ENCODE measurements around the gene ITGB2.

ITGB2 gene

DNA sequence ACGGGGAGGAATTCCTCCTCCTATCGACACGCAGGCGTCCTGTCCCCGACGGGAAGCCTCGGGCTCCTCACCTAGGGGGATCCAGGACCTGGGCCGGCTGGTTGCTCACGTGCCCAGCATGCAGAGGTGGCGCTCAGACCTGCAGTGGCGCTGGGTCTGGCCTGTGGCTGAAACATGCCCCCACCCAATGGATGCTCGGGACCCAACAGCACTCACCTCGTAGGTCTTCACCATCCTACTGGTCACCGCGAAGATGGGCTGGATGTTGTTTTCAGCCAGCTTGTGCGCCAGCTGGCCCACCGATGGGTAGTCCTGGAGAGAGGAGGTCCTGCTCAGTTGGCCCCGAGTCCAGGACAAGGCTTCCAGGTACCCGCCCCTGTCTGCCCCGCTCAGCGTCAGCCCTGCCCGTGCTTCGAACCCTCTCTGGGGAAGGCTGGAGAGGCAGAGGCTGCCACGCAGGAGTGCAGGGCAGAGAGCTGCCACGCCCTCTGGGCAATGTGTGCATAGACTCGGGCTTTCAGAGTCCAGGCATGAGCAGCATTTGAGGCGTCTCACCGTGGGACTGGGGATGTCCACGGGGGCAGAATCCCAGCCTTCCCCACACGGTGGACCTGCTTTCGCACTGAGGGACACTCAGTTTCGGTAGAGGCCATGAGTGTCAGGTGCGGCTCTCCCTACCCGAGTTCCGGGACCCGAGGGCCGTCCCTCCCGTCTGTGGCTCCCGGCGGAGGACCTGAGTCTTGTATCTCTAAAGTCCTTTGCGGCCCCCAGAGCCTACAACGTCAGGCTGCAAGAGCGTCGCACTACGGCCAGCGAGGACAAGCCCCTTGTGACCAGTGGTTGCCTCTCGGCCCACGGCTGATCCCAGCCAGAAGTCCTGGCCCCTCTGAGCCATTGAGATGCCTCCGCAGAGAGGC is 21.6 kb downstream of the ITGB2 start:
- H3K36me3 ChIP-seq (ENCODE audit: insufficient read depth, low read length) = no peaks in the 10 kb centered on the region

GRCh38 chr21:44898011-44898488 is 22.6 kb downstream of the ITGB2 start:
- Histone ChIP-seq H3K36me3 (ENCODE audit: insufficient read depth, low read length) (no peaks in the 10 kb centered on the region), H3K4me1 (ENCODE audit: insufficient read depth, low read length) (no peaks in the 10 kb centered on the region), H3K9ac (ENCODE audit: low read depth, low read length) (no peak overlapping the region), H3K9me3 (ENCODE audit: control insufficient read depth, insufficient read depth, low read length) (no peaks in the 10 kb centered on the region)

More for the DNA sequence above, 21.6 kb downstream of the ITGB2 start:
- Histone ChIP-seq H3K4me1 (ENCODE audit: insufficient read depth, low read length) (no peaks in the 10 kb centered on the region), H3K9ac (ENCODE audit: low read depth, low read length) (no peak overlapping the region), H3K9me3 (ENCODE audit: control insufficient read depth, insufficient read depth, low read length) (no peaks in the 10 kb centered on the region)

DNA sequence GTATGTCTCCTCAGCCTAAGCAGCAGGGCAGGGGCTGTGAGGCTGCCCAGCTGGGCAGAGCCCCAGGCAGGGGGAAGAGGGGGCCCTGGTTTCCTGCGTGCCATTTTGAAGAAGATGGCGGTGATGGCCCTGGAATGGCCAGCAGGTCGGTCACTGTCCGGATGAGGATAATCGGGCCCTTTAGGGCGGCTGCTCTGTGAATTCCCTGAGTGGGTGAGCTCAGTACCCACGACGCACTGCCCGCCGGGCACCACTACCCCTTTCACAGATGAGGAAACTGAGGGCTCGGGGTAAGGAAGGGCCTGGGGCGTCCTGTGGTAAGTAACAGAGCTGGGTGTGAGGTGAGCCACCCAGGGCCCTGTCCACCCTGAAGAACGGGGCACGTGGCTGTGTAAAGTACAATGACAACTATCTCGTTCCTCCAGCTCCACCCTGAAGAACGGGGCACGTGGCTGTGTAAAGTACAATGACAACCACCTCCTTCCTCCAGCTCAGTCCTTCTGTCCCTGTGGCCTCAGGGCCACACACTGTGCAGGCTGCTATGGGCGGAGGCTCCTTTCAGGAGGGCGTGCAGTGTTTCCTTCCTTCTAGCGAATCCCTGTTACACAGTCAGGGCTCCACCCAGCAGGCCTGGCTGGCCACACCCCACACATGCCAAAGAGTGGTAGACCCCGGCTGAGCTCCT is 23.2 kb downstream of the ITGB2 start:
- Histone ChIP-seq H3K36me3 (ENCODE audit: insufficient read depth, low read length) (no peaks in the 10 kb centered on the region), H3K4me1 (ENCODE audit: insufficient read depth, low read length) (no peaks in the 10 kb centered on the region; the same call in 1 of the 2 replicates), H3K9ac (ENCODE audit: low read depth, low read length) (no peak overlapping the region), H3K9me3 (ENCODE audit: control insufficient read depth, insufficient read depth, low read length) (no peaks in the 10 kb centered on the region)

DNA sequence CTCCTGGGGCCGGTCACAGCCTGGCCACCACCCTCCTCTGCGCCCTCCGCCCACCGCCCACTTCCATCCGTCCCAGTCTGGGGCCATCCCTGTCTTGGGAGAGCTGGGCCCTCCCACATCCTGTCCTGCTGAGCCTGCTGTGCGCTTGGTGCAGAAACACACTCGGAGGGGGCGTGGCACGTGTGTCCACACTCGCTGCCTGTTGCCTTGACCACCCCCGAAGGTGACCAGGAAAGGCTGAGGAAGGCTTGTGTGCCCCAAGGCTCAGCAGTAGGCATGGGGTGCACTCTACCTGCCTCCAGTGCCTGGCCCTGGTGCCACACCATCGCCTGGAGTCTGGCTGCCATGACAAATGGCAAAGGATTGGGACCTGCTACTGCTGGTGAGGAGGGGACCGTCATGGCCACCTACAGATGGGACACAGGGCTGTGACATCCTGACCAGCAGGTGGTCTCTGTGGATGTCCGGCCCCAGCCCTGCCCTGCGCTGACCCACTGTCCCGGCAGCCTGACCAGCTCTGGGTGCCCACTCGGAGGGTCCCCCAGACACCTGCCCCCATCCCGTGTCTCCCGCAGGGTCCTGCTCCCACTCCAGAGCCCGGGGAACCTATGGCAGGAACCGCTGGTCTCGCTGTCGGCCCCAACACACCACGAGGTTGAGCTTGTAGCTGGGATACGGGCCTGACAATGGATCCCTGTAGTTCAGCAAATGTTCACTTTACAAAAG is 24.0 kb downstream of the ITGB2 start:
- no peaks in the 10 kb centered on the region for H3K9me3 ChIP-seq (ENCODE audit: control insufficient read depth, insufficient read depth, low read length)
- no peaks in the 10 kb centered on the region for H3K36me3 ChIP-seq (ENCODE audit: insufficient read depth, low read length)
- H3K9ac ChIP-seq (ENCODE audit: low read depth, low read length) = no peak overlapping the region
- no peaks in the 10 kb centered on the region; the same call in 1 of the 2 replicates for H3K4me1 ChIP-seq (ENCODE audit: insufficient read depth, low read length)

DNA sequence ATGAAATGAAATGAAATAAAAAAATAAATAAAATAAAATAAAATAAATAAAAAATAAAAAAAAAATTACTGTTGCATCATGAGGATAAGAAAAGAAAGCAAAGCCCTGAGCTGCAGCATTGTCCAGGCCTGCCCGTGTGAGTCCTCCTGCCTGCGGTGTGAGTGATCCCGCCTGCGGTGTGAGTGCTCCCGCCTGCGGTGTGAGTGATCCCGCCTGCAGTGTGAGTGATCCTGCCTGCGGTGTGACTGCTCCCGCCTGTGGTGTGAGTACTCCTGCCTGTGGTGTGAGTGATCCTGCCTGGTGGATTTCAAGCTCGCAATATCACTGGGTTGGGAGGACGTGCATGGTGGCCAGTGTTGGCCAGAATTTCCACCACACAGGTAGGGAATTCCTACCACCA is 24.8 kb downstream of the ITGB2 start:
- Histone ChIP-seq H3K9me3 (ENCODE audit: control insufficient read depth, insufficient read depth, low read length) (no peaks in the 10 kb centered on the region), H3K36me3 (ENCODE audit: insufficient read depth, low read length) (no peaks in the 10 kb centered on the region), H3K4me1 (ENCODE audit: insufficient read depth, low read length) (no peaks in the 10 kb centered on the region; the same call in 1 of the 2 replicates)

GRCh38 chr21:44894687-44895302 is 25.9 kb downstream of the ITGB2 start:
- Histone ChIP-seq H3K4me1 (ENCODE audit: insufficient read depth, low read length) (no peaks in the 10 kb centered on the region; the same call in 1 of the 2 replicates), H3K9ac (ENCODE audit: low read depth, low read length) (no peak overlapping the region), H3K36me3 (ENCODE audit: insufficient read depth, low read length) (no peaks in the 10 kb centered on the region), H3K9me3 (ENCODE audit: control insufficient read depth, insufficient read depth, low read length) (no peaks in the 10 kb centered on the region)

More for the DNA sequence above, 24.8 kb downstream of the ITGB2 start:
- H3K9ac ChIP-seq (ENCODE audit: low read depth, low read length) = no peak overlapping the region

DNA sequence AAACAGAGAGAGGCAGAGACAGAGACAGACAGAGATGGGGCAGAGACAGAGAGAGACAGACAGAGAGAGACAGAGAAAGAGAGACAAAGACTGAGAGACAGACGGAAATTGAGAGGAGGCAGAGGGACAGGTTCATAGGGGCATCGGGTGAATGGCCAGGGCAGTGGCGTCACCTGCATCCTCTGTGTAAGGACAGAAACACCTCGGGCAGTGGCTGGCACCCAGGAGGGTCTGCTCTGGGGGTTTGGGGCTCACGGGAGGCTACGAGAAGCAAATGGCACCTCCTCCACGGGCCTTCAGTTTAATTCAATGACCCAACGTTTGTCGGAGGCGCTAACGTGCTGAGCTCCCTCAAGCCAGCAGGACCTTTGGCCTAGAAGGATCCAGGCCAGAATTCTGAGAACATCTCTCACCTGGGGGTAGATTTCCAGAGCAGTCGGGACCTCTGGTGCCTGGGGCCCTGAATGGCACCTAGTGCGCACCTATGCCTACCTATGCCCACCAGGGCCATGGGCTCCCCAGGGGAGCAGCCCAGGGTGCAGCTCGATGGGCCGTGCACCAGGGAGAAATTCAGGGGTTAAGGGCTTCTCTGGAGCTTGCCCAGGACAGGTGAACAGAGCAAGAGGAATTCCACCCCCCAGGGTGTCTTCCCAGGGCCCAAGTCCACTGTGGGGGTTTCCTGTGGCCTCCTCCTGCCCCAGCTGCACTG is 26.6 kb downstream of the ITGB2 start:
- Histone ChIP-seq H3K36me3 (ENCODE audit: insufficient read depth, low read length) (no peaks in the 10 kb centered on the region), H3K9me3 (ENCODE audit: control insufficient read depth, insufficient read depth, low read length) (no peaks in the 10 kb centered on the region), H3K4me1 (ENCODE audit: insufficient read depth, low read length) (no peaks in the 10 kb centered on the region; the same call in 1 of the 2 replicates), H3K9ac (ENCODE audit: low read depth, low read length) (no peak overlapping the region)

DNA sequence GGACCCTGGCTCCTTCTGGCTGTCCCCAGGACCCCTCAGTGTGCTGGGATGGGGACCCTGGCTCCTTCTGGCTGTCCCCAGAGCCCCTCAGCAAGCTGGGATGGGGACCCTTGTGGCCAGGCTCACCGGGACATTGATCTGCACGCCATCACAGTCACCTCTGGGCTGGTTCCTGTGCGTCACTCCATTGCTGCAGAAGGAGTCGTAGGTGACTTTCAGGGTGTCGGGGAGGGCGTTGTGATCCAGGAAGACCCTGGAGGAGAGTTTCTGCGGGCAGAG is 27.5 kb downstream of the ITGB2 start:
- Histone ChIP-seq H3K36me3 (ENCODE audit: insufficient read depth, low read length) (no peaks in the 10 kb centered on the region), H3K4me1 (ENCODE audit: insufficient read depth, low read length) (no peaks in the 10 kb centered on the region; the same call in 1 of the 2 replicates), H3K9me3 (ENCODE audit: control insufficient read depth, insufficient read depth, low read length) (no peaks in the 10 kb centered on the region), H3K9ac (ENCODE audit: low read depth, low read length) (no peak overlapping the region)

- Histone ChIP-seq H3K9me3 (ENCODE audit: control insufficient read depth, insufficient read depth, low read length) (no peaks in the 10 kb centered on the region), H3K36me3 (ENCODE audit: insufficient read depth, low read length) (no peaks in the 10 kb centered on the region), H3K4me1 (ENCODE audit: insufficient read depth, low read length) (no peaks in the 10 kb centered on the region; the same call in 1 of the 2 replicates), H3K9ac (ENCODE audit: low read depth, low read length) (no peak overlapping the region)
These were observed 28.0 kb downstream of the ITGB2 start for GRCh38 chr21:44892536-44893277.

- Histone ChIP-seq H3K36me3 (ENCODE audit: insufficient read depth, low read length) (no peaks in the 10 kb centered on the region), H3K4me1 (ENCODE audit: insufficient read depth, low read length) (no peaks in the 10 kb centered on the region; the same call in 1 of the 2 replicates), H3K9me3 (ENCODE audit: control insufficient read depth, insufficient read depth, low read length) (no peaks in the 10 kb centered on the region), H3K9ac (ENCODE audit: low read depth, low read length) (no peak overlapping the region)
These were observed 28.6 kb downstream of the ITGB2 start for GRCh38 chr21:44892095-44892494.

- Histone ChIP-seq H3K9me3 (ENCODE audit: control insufficient read depth, insufficient read depth, low read length) (no peaks in the 10 kb centered on the region), H3K9ac (ENCODE audit: low read depth, low read length) (no peak overlapping the region), H3K36me3 (ENCODE audit: insufficient read depth, low read length) (no peaks in the 10 kb centered on the region), H3K4me1 (ENCODE audit: insufficient read depth, low read length) (no peaks in the 10 kb centered on the region; the same call in 1 of the 2 replicates)
These were observed 29.1 kb downstream of the ITGB2 start for GRCh38 chr21:44891631-44892031.

- no peaks in the 10 kb centered on the region for H3K36me3 ChIP-seq (ENCODE audit: insufficient read depth, low read length)
- no peak overlapping the region for H3K9ac ChIP-seq (ENCODE audit: low read depth, low read length)
- H3K4me1 ChIP-seq (ENCODE audit: insufficient read depth, low read length) = no peaks in the 10 kb centered on the region; the same call in 1 of the 2 replicates
- H3K9me3 ChIP-seq (ENCODE audit: control insufficient read depth, insufficient read depth, low read length) = no peaks in the 10 kb centered on the region
These were observed 29.6 kb downstream of the ITGB2 start for GRCh38 chr21:44890961-44891541.

All from ES-I3 (cell line).